PFSK-1 (cell line): ENCODE results near the gene GNG12.

Source experiments
- FOXP2 ChIP-seq: optimal IDR thresholded peaks from 2 replicates; pipeline ENCODE3; 2011; ENCODE audit warnings: borderline replicate concordance, control low read depth, inconsistent platforms; ENCODE audit not compliant: insufficient read depth; ENCODE audit errors: extremely low read length, extremely low read depth
- POLR2AphosphoS5 ChIP-seq: IDR thresholded peaks from 2 replicates; pipeline ENCODE4 v1.6.1; 2012; ENCODE audit warnings: low read depth, mild to moderate bottlenecking, control low read depth, low read length, moderate library complexity
- REST ChIP-seq, 2 experiments: IDR thresholded peaks; 2 replicates each; pipeline versions ENCODE4 v1.6.1 to v1.8.0; 2011 to 2012; ENCODE audit warnings: low read depth in 2 of 2, low read length in 2 of 2, control low read depth in 1 of 2, inconsistent platforms in 1 of 2, mild to moderate bottlenecking in 1 of 2, moderate library complexity in 1 of 2; ENCODE audit not compliant: insufficient read depth in 1 of 2
- SIN3A ChIP-seq: IDR thresholded peaks from 2 replicates; pipeline ENCODE4 v1.6.1; 2012; ENCODE audit warnings: mild to moderate bottlenecking, low read length, moderate library complexity, borderline replicate concordance; ENCODE audit not compliant: insufficient read depth
- TAF1 ChIP-seq: IDR thresholded peaks from 2 replicates; pipeline ENCODE4 v1.6.1; 2012; ENCODE audit warnings: low read length, control low read depth, borderline replicate concordance; ENCODE audit not compliant: insufficient read depth

Gene GNG12

GRCh38 chr1:67792103-67792502, 41.2 kb downstream of the GNG12 start:
- TF ChIP-seq SIN3A: no peak
- TF ChIP-seq FOXP2: no peak
- TF ChIP-seq TAF1: no peak
- TF ChIP-seq REST (IDR thresholded peaks at IDR 0.05; ENCODE audit: insufficient read depth in 1 of 2, low read depth in 2 of 2, low read length in 2 of 2): no peak
- TF ChIP-seq POLR2AphosphoS5: no peak

GRCh38 chr1:67791686-67792085, 41.6 kb downstream of the GNG12 start:
- TF ChIP-seq FOXP2 (no peak), REST (IDR thresholded peaks at IDR 0.05; ENCODE audit: insufficient read depth in 1 of 2, low read depth in 2 of 2, low read length in 2 of 2) (no peak), POLR2AphosphoS5 (no peak), TAF1 (no peak), SIN3A (no peak)

GRCh38 chr1:67791261-67791660, 42.0 kb downstream of the GNG12 start:
- no peak for TF ChIP-seq TAF1
- no peak for TF ChIP-seq FOXP2
- TF ChIP-seq POLR2AphosphoS5: no peak
- no peak for TF ChIP-seq SIN3A
- TF ChIP-seq REST (IDR thresholded peaks at IDR 0.05; ENCODE audit: insufficient read depth in 1 of 2, low read depth in 2 of 2, low read length in 2 of 2): no peak

GRCh38 chr1:67790201-67790692, 43.0 kb downstream of the GNG12 start:
- TF ChIP-seq POLR2AphosphoS5 (no peak), FOXP2 (no peak), TAF1 (no peak), SIN3A (no peak), REST (IDR thresholded peaks at IDR 0.05; ENCODE audit: insufficient read depth in 1 of 2, low read depth in 2 of 2, low read length in 2 of 2) (no peak)

GRCh38 chr1:67789551-67789950, 43.7 kb downstream of the GNG12 start:
- TF ChIP-seq TAF1 (no peak), POLR2AphosphoS5 (no peak), REST (IDR thresholded peaks at IDR 0.05; ENCODE audit: insufficient read depth in 1 of 2, low read depth in 2 of 2, low read length in 2 of 2) (no peak), SIN3A (no peak), FOXP2 (no peak)
